Lower leg skin (tissue), 3 donors: ENCODE data around the gene WFDC9.

Source experiments
- CTCF ChIP-seq, 3 donors: fragments of 450-650 bp; IDR thresholded peaks; one replicate each; pipeline ENCODE4 v1.5.1; 2016; ENCODE audit warnings: antibody characterized with exemption in 3 of 3, mild to moderate bottlenecking in 3 of 3, moderate library complexity in 2 of 3
- POLR2A ChIP-seq, 2 donors: fragments of 450-650 bp; IDR thresholded peaks; one replicate each; pipeline ENCODE4 v1.6.1; 2016 to 2017; ENCODE audit warnings: antibody characterized with exemption in 2 of 2, mild to moderate bottlenecking in 1 of 2, moderate library complexity in 1 of 2

- no peak for TF ChIP-seq CTCF (IDR thresholded peaks at IDR 0.05)
- no peak for TF ChIP-seq POLR2A (IDR thresholded peaks at IDR 0.05)
Measured at GRCh38 chr20:45592574-45593189, 38.4 kb downstream of the WFDC9 start.
